Keratinocyte (primary cell): ENCODE data around the gene HOXC9. TPM values are rescaled to one million over a fixed set of nuclear protein-coding genes. Genes with fewer than 3 reads are reported as not detected.

ENCODE experiments used
- DNase-seq: peaks from one replicate; pipeline ENCODE4 v3.0.0-alpha.2; 2011; ENCODE audit warnings: low read depth, missing footprints, low spot score
- FAIRE-seq: peaks from 2 replicates; lab custom pipeline; 2011; peaks lifted over from hg19 to GRCh38; lab: Jason Lieb, UNC
- H2AFZ ChIP-seq: 2 replicates; pipeline ENCODE4 v1.6.0; 2012; ENCODE audit warnings: low read length, control low read depth, inconsistent platforms; ENCODE audit not compliant: control insufficient read depth
- H3K27ac ChIP-seq: 2 replicates; pipeline ENCODE4 v1.5.1; 2011; ENCODE audit warnings: low read length; ENCODE audit not compliant: control insufficient read depth, insufficient read depth
- H3K27me3 ChIP-seq: 3 replicates; pipeline ENCODE4 v1.6.0; 2011; ENCODE audit warnings: low read length; ENCODE audit not compliant: control insufficient read depth, insufficient read depth; ENCODE audit errors: extremely low read depth
- H3K36me3 ChIP-seq, 2 experiments: 2 replicates in 1 of 2; 3 replicates in 1 of 2; pipeline ENCODE4 v1.5.1; 2011; ENCODE audit warnings: low read length in 2 of 2, mild to moderate bottlenecking in 1 of 2; ENCODE audit not compliant: control insufficient read depth in 2 of 2, insufficient read depth in 2 of 2; ENCODE audit errors: extremely low read depth in 1 of 2
- H3K4me1 ChIP-seq: 3 replicates; pipeline ENCODE4 v1.5.1; 2011; ENCODE audit warnings: low read length; ENCODE audit not compliant: control insufficient read depth, insufficient read depth; ENCODE audit errors: extremely low read depth
- H3K4me2 ChIP-seq: 3 replicates; pipeline ENCODE4 v1.6.0; 2011; ENCODE audit warnings: low read depth, low read length; ENCODE audit not compliant: control insufficient read depth, insufficient read depth; ENCODE audit errors: extremely low read depth
- H3K4me3 ChIP-seq, 3 experiments: fragments of 200-600 bp in 1 of 3; sonication (generic) in 1 of 3; 2 replicates in 2 of 3; 3 replicates in 1 of 3; pipeline ENCODE4 v1.5.1; 2011 to 2016; ENCODE audit warnings: low read length in 3 of 3, mild to moderate bottlenecking in 3 of 3, control low read depth in 2 of 3, inconsistent platforms in 1 of 3, low read depth in 1 of 3, mixed read lengths in 1 of 3, mixed run types in 1 of 3, moderate library complexity in 1 of 3; ENCODE audit not compliant: control insufficient read depth in 2 of 3, insufficient read depth in 2 of 3; ENCODE audit errors: extremely low read depth in 1 of 3
- H3K79me2 ChIP-seq: 2 replicates; pipeline ENCODE4 v1.6.0; 2012; ENCODE audit warnings: low read length; ENCODE audit not compliant: control insufficient read depth, insufficient read depth
- H3K9ac ChIP-seq: 3 replicates; pipeline ENCODE4 v1.6.0; 2011; ENCODE audit warnings: low read length; ENCODE audit not compliant: control insufficient read depth, insufficient read depth; ENCODE audit errors: extremely low read depth
- H3K9me1 ChIP-seq: 3 replicates; pipeline ENCODE4 v1.6.0; 2011; ENCODE audit warnings: low read length; ENCODE audit not compliant: control insufficient read depth, insufficient read depth; ENCODE audit errors: extremely low read depth
- H3K9me3 ChIP-seq: 2 replicates; pipeline ENCODE4 v1.5.1; 2012; ENCODE audit warnings: low read depth, low read length; ENCODE audit not compliant: control insufficient read depth
- H4K20me1 ChIP-seq: 3 replicates; pipeline ENCODE4 v1.6.0; 2011; ENCODE audit warnings: low read length; ENCODE audit not compliant: control insufficient read depth, insufficient read depth; ENCODE audit errors: extremely low read depth
- EZH2 ChIP-seq: IDR thresholded peaks from one replicate; pipeline ENCODE4 v1.6.1; 2012; ENCODE audit warnings: inconsistent platforms, mild to moderate bottlenecking, low read length, moderate library complexity
- dilution Hi-C: fragments of 300-500 bp; cut with MboI; formaldehyde crosslinking; loops from one replicate; pipeline ENCODE4 v1.7.0; 2020; ENCODE audit warnings: low sequenced_read_pairs; ENCODE audit not compliant: extremely low pct_ligation_motif_present
- polyA plus RNA-seq, 5 experiments: library from polyadenylated mRNA; depleted of rRNA in 3 of 5; stranded (reverse) in 3 of 5; stranded (forward) in 1 of 5; unstranded in 1 of 5; fragments of >200 nt; gene quantifications; 1 replicate in 1 of 5; 2 replicates in 3 of 5; 3 replicates in 1 of 5; pipeline versions ENCODE4 v1.2.1 to v1.2.3, GENCODE V29; 2011 to 2012; ENCODE audit warnings: missing spikeins in 2 of 5, low read depth in 1 of 5, low replicate concordance in 1 of 5
- TF ChIP-seq, protein P1 (sequence below), 3 experiments: IDR thresholded peaks in 1 of 3; conservative IDR thresholded peaks in 1 of 3; optimal IDR thresholded peaks in 1 of 3; 2 replicates in 2 of 3; 3 replicates in 1 of 3; pipeline versions ENCODE3 to v1.5.1; 2011; ENCODE audit warnings: low read length in 3 of 3, mild to moderate bottlenecking in 3 of 3, moderate library complexity in 2 of 3, control low read depth in 1 of 3, inconsistent platforms in 1 of 3; ENCODE audit not compliant: insufficient read depth in 2 of 3; ENCODE audit errors: extremely low read depth in 1 of 3

HOXC9 gene
- polyA plus RNA-seq, 1 donor (not counting 4 experiments of a cell fraction or from before 2014, with no cell fraction given), result 1.8 TPM

DNA sequence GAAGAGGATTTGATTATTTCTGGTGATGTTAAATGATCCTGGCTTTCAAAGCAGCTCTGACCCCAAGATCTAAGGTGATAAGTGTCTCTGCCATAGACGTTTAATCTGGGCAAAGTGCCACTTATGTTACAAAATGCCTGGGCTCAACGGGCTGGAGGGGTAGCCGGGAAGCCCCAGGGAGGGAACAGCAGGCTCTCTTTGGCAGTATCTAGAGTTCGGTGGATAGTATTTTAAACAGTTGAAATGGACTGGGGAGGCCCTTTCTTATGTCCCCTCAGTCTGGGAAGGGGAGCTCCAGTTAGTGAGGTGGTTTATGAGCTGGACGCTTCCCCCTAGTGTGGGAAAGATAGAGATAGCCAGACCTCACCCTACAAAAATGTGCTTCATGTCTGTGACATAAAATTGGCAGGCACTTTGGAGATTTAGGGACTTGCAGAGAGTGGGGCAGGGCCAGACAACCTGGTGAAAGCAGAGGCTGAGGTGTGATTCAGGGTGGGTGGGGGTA lies 32.5 kb upstream of the HOXC9 start:
- Histone ChIP-seq H3K27me3 (peaks cover 5% of the 10 kb centered on the region), H3K9ac (no peak overlapping the region), H3K36me3 (peaks cover 0 to 2% of the 10 kb centered on the region in 2 experiments), H3K9me1 (no peaks in the 10 kb centered on the region), H3K4me3 (peak overlapping the region in 2 of 3 experiments; percentile 30 to 63), H3K27ac (no peak overlapping the region), H3K9me3 (no peaks in the 10 kb centered on the region), H3K4me2 (peak overlapping the region; percentile 69), H4K20me1 (no peaks in the 10 kb centered on the region), H3K79me2 (no peaks in the 10 kb centered on the region), H3K4me1 (peaks cover 11% of the 10 kb centered on the region), H2AFZ (no peak overlapping the region)
- dilution Hi-C loops, result no loop called here
- no peak for TF ChIP-seq EZH2
- TF ChIP-seq, protein P1, sequence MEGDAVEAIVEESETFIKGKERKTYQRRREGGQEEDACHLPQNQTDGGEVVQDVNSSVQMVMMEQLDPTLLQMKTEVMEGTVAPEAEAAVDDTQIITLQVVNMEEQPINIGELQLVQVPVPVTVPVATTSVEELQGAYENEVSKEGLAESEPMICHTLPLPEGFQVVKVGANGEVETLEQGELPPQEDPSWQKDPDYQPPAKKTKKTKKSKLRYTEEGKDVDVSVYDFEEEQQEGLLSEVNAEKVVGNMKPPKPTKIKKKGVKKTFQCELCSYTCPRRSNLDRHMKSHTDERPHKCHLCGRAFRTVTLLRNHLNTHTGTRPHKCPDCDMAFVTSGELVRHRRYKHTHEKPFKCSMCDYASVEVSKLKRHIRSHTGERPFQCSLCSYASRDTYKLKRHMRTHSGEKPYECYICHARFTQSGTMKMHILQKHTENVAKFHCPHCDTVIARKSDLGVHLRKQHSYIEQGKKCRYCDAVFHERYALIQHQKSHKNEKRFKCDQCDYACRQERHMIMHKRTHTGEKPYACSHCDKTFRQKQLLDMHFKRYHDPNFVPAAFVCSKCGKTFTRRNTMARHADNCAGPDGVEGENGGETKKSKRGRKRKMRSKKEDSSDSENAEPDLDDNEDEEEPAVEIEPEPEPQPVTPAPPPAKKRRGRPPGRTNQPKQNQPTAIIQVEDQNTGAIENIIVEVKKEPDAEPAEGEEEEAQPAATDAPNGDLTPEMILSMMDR (optimal IDR thresholded peaks at IDR 0.05 in 1 of 3, IDR thresholded peaks at IDR 0.05 in 1 of 3, conservative IDR thresholded peaks at IDR 0.05 in 1 of 3; ENCODE audit: extremely low read depth in 1 of 3, insufficient read depth in 2 of 3, low read length in 3 of 3), result no peak
- DNase-seq, result no peak
- no peak for FAIRE-seq

DNA sequence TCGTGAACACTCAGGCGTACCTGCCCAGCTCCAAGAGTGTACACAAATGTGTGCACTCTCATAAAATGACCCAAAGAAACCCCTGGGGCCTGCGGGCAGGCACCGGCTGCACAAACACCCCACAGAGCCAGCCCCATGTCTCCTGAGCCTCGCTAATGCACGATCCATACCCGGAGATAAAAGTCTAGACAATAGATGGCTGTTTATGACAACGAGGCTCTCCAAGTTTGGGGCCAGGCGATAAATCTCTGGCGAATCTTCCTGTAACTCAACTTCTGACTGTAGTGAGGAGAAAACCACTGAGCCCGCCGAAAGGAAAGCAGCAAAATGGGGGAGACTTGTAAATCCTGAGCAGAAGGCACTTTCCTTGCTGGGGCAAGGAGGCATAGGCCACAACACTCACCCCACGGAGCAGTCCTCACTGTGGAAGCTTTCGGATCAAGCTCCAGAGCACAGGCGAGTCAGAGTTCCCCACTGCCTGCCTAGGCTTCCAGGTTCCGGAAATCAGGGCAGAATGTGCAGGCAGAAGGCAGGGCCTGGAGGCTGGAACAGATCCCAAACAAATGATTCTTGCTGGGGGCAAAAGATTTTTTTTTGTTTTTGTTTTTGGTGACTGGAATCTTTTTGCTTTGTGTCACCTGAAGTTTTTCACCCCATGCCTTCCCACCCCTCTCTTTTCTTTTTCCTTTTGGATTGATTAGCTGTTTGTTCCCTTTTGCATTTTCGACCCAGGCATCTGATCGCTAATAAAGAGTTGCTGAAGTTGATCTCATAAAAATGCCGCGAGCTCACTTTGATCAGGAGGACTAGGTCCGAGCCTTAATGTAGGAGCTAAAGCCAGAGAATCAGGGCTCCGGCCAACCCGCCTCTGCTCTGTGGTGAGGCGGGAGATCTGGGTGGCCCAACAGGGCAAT lies 31.5 kb upstream of the HOXC9 start:
- H3K27me3 ChIP-seq, result peaks cover 5% of the 10 kb centered on the region
- peak overlapping the region; percentile 69 for H3K4me2 ChIP-seq
- H3K4me3 ChIP-seq, result peak overlapping the region; percentile 26 to 63 (median 30)
- no peaks in the 10 kb centered on the region for H3K9me3 ChIP-seq
- no peaks in the 10 kb centered on the region for H4K20me1 ChIP-seq
- no peaks in the 10 kb centered on the region for H3K9me1 ChIP-seq
- H3K79me2 ChIP-seq, result peaks cover 9% of the 10 kb centered on the region
- dilution Hi-C loops, result no loop called here
- peak; percentile 9 for FAIRE-seq
- no peak for DNase-seq
- H3K27ac ChIP-seq, result peak overlapping the region; percentile 52
- H3K9ac ChIP-seq, result peak overlapping the region; percentile 61
- peaks cover 14% of the 10 kb centered on the region for H3K4me1 ChIP-seq
- TF ChIP-seq, protein P1 (optimal IDR thresholded peaks at IDR 0.05 in 1 of 3, IDR thresholded peaks at IDR 0.05 in 1 of 3, conservative IDR thresholded peaks at IDR 0.05 in 1 of 3; ENCODE audit: extremely low read depth in 1 of 3, insufficient read depth in 2 of 3, low read length in 3 of 3), result no peak
- TF ChIP-seq EZH2, result no peak
- peak overlapping the region; percentile 77 for H2AFZ ChIP-seq
- H3K36me3 ChIP-seq, result peaks cover 0 to 2% of the 10 kb centered on the region in 2 experiments
